ENCODE data around the gene ENO3.
"Not testable (repeated sequence)": the region's sequence is repeated elsewhere in the genome, so short reads cannot be mapped to it uniquely, and the experiment has no call there.

Gene ENO3

DNA sequence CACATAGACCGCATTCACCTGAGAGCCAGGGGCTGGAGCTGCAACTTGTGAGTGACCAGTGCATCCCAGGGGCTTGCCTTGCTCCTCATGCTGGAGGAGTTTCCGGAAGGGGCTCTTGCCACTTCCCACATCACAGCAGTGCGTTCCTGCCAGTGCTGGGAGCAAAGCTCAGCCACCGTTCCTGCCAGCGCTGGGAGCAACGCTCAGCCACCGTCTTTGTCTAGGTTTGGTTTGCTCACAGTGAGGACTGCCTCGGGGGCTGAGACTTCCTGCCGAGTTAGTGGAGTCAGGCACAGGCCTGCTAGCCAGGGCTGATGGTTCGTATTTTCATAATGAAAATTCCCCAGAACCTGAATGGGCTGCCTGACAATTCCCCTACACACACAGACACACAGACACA lies 42.6 kb upstream of the ENO3 start:
- Histone ChIP-seq H2BK5ac (ENCODE audit: low read length) (no peak overlapping the region), H2BK120ac (ENCODE audit: low read depth, low read length) (no peak overlapping the region), H3K4ac (ENCODE audit: low read depth, low read length) (peak overlapping the region; percentile 81), H3K56ac (ENCODE audit: low read length) (peak overlapping the region; percentile 84), H3K9ac (ENCODE audit: low read length) (peak overlapping the region; percentile 53), H3K23ac (ENCODE audit: low read length) (no peak overlapping the region), H2BK15ac (replicated peaks; ENCODE audit: low read depth) (no peak overlapping the region), H3K79me2 (ENCODE audit: control insufficient read depth, insufficient read depth, low read length) (no peaks in the 10 kb centered on the region), H3K4me3 (ENCODE audit: low read length) (no peak overlapping the region), H3K4me1 (ENCODE audit: control insufficient read depth, low read depth, low read length) (peaks cover 4% of the 10 kb centered on the region), H4K5ac (ENCODE audit: low read length) (no peak overlapping the region), H3K27ac (ENCODE audit: low read depth, low read length) (peak overlapping the region; percentile 34), H3K36me3 (ENCODE audit: control insufficient read depth, insufficient read depth, low read length) (no peaks in the 10 kb centered on the region), H3K4me2 (ENCODE audit: low read length) (no peak overlapping the region), H3K27me3 (ENCODE audit: insufficient read depth, low read length, poor library complexity) (no peaks in the 10 kb centered on the region), H3K18ac (ENCODE audit: low read length) (no peak overlapping the region), H2AK5ac (ENCODE audit: low read length) (no peak overlapping the region), H3K79me1 (ENCODE audit: low read length) (no peaks in the 10 kb centered on the region), H4K8ac (ENCODE audit: low read depth, low read length) (no peak overlapping the region)
- no CpG with 5 or more reads among the region's 10 CpGs for WGBS (ENCODE audit: extremely low coverage, insufficient coverage, low lambda C conversion rate)
- DNase-seq: peak; percentile 90

DNA sequence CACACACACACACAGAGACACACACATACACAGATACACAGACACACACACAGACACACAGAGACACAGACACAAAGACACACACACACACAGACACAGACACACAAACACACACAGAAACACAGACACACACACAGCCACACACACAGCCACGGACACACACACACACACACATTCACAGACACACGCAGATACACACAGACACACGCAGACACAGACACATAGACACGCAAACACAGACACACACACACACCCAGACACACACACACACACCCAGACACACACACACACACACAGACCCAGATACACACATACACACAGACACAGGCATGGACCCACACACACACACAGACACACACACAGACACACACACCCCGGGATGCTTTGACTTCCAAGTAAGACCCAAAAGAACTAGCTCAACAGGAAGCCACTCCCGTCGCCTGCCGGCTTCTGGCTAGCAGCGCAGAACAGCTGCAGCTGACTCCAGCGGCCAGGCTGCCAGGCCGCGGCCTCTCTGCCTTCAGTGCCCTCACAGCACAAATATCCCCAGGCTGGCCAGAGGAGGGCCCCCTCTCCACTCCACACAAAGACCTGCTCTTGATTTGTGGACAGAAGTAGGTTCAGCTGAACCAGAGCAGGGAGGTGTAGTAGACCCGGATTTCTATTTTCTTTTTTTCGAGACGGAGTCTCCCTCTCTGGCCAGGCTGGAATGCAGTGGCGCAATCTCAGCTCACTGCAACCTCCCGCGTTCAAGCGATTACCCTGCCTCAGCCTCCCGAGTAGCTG lies 42.0 kb upstream of the ENO3 start:
- Histone ChIP-seq H3K4me1 (ENCODE audit: control insufficient read depth, low read depth, low read length) (peaks cover 4% of the 10 kb centered on the region), H2BK5ac (ENCODE audit: low read length) (peak overlapping the region; percentile 30), H4K5ac (ENCODE audit: low read length) (no peak overlapping the region), H2AK5ac (ENCODE audit: low read length) (no peak overlapping the region), H3K9ac (ENCODE audit: low read length) (peak overlapping the region; percentile 53), H3K4me3 (ENCODE audit: low read length) (no peak overlapping the region), H3K27ac (ENCODE audit: low read depth, low read length) (peak overlapping the region; percentile 34), H3K23ac (ENCODE audit: low read length) (no peak overlapping the region), H3K4ac (ENCODE audit: low read depth, low read length) (peak overlapping the region; percentile 81), H3K56ac (ENCODE audit: low read length) (peak overlapping the region; percentile 84), H2BK15ac (replicated peaks; ENCODE audit: low read depth) (no peak overlapping the region), H3K4me2 (ENCODE audit: low read length) (no peak overlapping the region), H3K18ac (ENCODE audit: low read length) (no peak overlapping the region), H3K36me3 (ENCODE audit: control insufficient read depth, insufficient read depth, low read length) (no peaks in the 10 kb centered on the region), H3K27me3 (ENCODE audit: insufficient read depth, low read length, poor library complexity) (no peaks in the 10 kb centered on the region), H3K79me1 (ENCODE audit: low read length) (no peaks in the 10 kb centered on the region), H3K79me2 (ENCODE audit: control insufficient read depth, insufficient read depth, low read length) (no peaks in the 10 kb centered on the region), H4K8ac (ENCODE audit: low read depth, low read length) (no peak overlapping the region), H2BK120ac (ENCODE audit: low read depth, low read length) (no peak overlapping the region)
- peak; percentile 98 for DNase-seq
- WGBS (ENCODE audit: extremely low coverage, insufficient coverage, low lambda C conversion rate): no CpG with 5 or more reads among the region's 20 CpGs

DNA sequence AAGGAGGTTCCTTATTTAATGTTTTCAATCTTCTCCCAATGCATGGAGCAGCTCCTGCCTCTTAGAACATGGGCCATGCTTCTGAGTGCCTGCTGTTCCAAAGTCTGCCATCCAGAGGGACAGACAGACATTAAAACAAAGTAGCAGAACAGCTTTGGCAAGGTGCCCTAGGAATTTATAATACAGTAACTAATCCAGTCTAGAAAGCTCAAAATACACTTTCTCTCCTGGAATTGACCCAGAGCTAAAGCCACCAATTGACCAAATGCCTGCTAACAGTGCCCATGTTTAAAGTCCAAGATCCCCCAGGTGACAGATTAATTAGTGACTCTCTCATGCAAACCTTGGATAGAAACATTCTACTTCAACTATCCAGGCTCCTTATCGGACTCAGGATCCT lies 36.9 kb upstream of the ENO3 start:
- H3K27me3 ChIP-seq (ENCODE audit: insufficient read depth, low read length, poor library complexity): no peaks in the 10 kb centered on the region
- H3K4me3 ChIP-seq (ENCODE audit: low read length): no peak overlapping the region
- H3K27ac ChIP-seq (ENCODE audit: low read depth, low read length): no peak overlapping the region
- H3K4me2 ChIP-seq (ENCODE audit: low read length): no peak overlapping the region
- no peak for DNase-seq
- H2BK120ac ChIP-seq (ENCODE audit: low read depth, low read length): no peak overlapping the region
- H2BK5ac ChIP-seq (ENCODE audit: low read length): no peak overlapping the region
- no peaks in the 10 kb centered on the region for H3K79me1 ChIP-seq (ENCODE audit: low read length)
- no peak overlapping the region for H3K18ac ChIP-seq (ENCODE audit: low read length)
- H3K36me3 ChIP-seq (ENCODE audit: control insufficient read depth, insufficient read depth, low read length): no peaks in the 10 kb centered on the region
- H3K4ac ChIP-seq (ENCODE audit: low read depth, low read length): no peak overlapping the region
- no peaks in the 10 kb centered on the region for H3K79me2 ChIP-seq (ENCODE audit: control insufficient read depth, insufficient read depth, low read length)
- H3K4me1 ChIP-seq (ENCODE audit: control insufficient read depth, low read depth, low read length): no peaks in the 10 kb centered on the region
- WGBS (ENCODE audit: extremely low coverage, insufficient coverage, low lambda C conversion rate): no CpG with 5 or more reads among the region's 1 CpG
- no peak overlapping the region for H2BK15ac ChIP-seq (replicated peaks; ENCODE audit: low read depth)
- H3K23ac ChIP-seq (ENCODE audit: low read length): no peak overlapping the region
- H4K5ac ChIP-seq (ENCODE audit: low read length): no peak overlapping the region
- no peak overlapping the region for H3K56ac ChIP-seq (ENCODE audit: low read length)
- no peak overlapping the region for H2AK5ac ChIP-seq (ENCODE audit: low read length)
- H3K9ac ChIP-seq (ENCODE audit: low read length): no peak overlapping the region
- no peak overlapping the region for H4K8ac ChIP-seq (ENCODE audit: low read depth, low read length)

DNA sequence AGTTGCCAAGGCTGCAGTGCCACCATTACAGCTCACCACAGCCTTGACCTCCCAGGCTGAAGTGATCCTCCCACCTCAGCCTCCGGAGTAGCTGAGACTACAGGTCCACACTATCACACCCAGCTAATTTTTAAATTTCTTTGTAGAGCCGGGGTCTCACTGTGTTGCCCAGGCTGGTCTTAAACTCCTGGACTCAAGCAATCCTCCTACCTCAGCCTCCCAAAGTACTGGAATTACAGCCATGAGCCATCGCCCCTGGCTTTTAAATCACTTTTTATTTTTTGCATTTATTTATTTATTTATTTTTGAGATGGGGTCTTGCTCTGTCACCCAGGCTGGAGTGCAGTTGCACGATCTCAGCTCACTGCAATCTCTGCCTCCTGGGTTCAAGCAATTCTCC lies 36.4 kb upstream of the ENO3 start:
- not testable (repeated sequence) for H3K9ac ChIP-seq (ENCODE audit: low read length)
- WGBS (ENCODE audit: extremely low coverage, insufficient coverage, low lambda C conversion rate): no CpG with 5 or more reads among the region's 4 CpGs

DNA sequence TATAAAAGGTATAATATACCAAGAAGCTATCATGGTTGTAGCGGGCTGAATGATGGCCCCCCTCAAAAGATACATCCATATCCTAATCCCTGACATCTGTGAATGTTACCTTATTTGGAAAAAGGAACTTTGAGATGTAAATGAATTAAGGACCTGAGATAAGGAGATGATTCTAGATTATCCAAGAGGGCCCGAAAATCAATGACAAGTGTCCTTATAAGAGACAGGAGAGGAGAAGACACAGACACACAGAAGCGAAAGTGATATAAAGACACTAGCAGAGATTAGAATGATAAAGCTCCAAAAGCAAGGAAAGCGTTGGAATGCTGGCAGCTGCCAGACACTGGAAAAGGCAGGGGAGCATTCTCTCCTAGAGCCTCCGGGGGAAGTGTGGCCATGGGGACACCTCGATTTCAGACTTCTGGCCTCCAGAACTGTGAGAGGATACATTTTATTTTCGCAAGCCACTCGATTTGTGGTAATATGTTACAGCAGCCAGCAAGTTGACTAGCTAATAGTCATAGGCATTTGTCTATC lies 31.3 kb upstream of the ENO3 start:
- WGBS (ENCODE audit: extremely low coverage, insufficient coverage, low lambda C conversion rate): no CpG with 5 or more reads among the region's 8 CpGs
- Histone ChIP-seq H2AK5ac (ENCODE audit: low read length) (no peak overlapping the region), H2BK15ac (replicated peaks; ENCODE audit: low read depth) (no peak overlapping the region), H3K36me3 (ENCODE audit: control insufficient read depth, insufficient read depth, low read length) (no peaks in the 10 kb centered on the region), H2BK120ac (ENCODE audit: low read depth, low read length) (no peak overlapping the region), H2BK5ac (ENCODE audit: low read length) (no peak overlapping the region), H3K18ac (ENCODE audit: low read length) (no peak overlapping the region), H4K8ac (ENCODE audit: low read depth, low read length) (no peak overlapping the region), H3K4me2 (ENCODE audit: low read length) (no peak overlapping the region), H3K79me1 (ENCODE audit: low read length) (no peaks in the 10 kb centered on the region), H3K27ac (ENCODE audit: low read depth, low read length) (no peak overlapping the region), H4K5ac (ENCODE audit: low read length) (no peak overlapping the region), H3K27me3 (ENCODE audit: insufficient read depth, low read length, poor library complexity) (no peaks in the 10 kb centered on the region), H3K23ac (ENCODE audit: low read length) (no peak overlapping the region), H3K9ac (ENCODE audit: low read length) (no peak overlapping the region), H3K4me3 (ENCODE audit: low read length) (no peak overlapping the region), H3K4me1 (ENCODE audit: control insufficient read depth, low read depth, low read length) (no peaks in the 10 kb centered on the region), H3K79me2 (ENCODE audit: control insufficient read depth, insufficient read depth, low read length) (no peaks in the 10 kb centered on the region), H3K4ac (ENCODE audit: low read depth, low read length) (no peak overlapping the region), H3K56ac (ENCODE audit: low read length) (no peak overlapping the region)
- peak; percentile 58 for DNase-seq

More for the DNA sequence above, 36.4 kb upstream of the ENO3 start:
- H3K4me1 ChIP-seq (ENCODE audit: control insufficient read depth, low read depth, low read length); H3K27me3 ChIP-seq (ENCODE audit: insufficient read depth, low read length, poor library complexity); H3K36me3 ChIP-seq (ENCODE audit: control insufficient read depth, insufficient read depth, low read length); H3K4me3 ChIP-seq (ENCODE audit: low read length); H3K79me2 ChIP-seq (ENCODE audit: control insufficient read depth, insufficient read depth, low read length); H4K5ac ChIP-seq (ENCODE audit: low read length); H3K4me2 ChIP-seq (ENCODE audit: low read length); H3K79me1 ChIP-seq (ENCODE audit: low read length); H2BK120ac ChIP-seq (ENCODE audit: low read depth, low read length); H2AK5ac ChIP-seq (ENCODE audit: low read length); H3K27ac ChIP-seq (ENCODE audit: low read depth, low read length); H2BK15ac ChIP-seq (replicated peaks; ENCODE audit: low read depth); H4K8ac ChIP-seq (ENCODE audit: low read depth, low read length); H3K23ac ChIP-seq (ENCODE audit: low read length); DNase-seq; H3K56ac ChIP-seq (ENCODE audit: low read length); H3K18ac ChIP-seq (ENCODE audit: low read length); H2BK5ac ChIP-seq (ENCODE audit: low read length); H3K4ac ChIP-seq (ENCODE audit: low read depth, low read length): not testable (repeated sequence)

Measured in mesendoderm (in vitro differentiated cells).